RWPE2 (cell line): ENCODE results near the gene RANBP9.

ENCODE experiments used
- ATAC-seq: fragments of 200-7000 bp; cut with Tn5 transposase; 3 replicates; pipeline ENCODE4 v1.9.1; 2021; ENCODE audit warnings: low read depth
- DNase-seq: peaks from one replicate; pipeline ENCODE4 v3.0.0-alpha.2; 2020; ENCODE audit warnings: low spot score
- H3K27ac ChIP-seq: fragments of 450-650 bp; 2 replicates; pipeline ENCODE4 v1.5.1; 2017; ENCODE audit warnings: mild to moderate bottlenecking; ENCODE audit not compliant: poor library complexity, severe bottlenecking
- H3K27me3 ChIP-seq: fragments of 250-450 bp; sonication (Bioruptor Pico); 2 replicates; pipeline ENCODE4 v1.5.1; 2021; ENCODE audit warnings: mild to moderate bottlenecking, moderate library complexity; ENCODE audit not compliant: insufficient read depth, poor library complexity, severe bottlenecking
- H3K36me3 ChIP-seq: fragments of 250-450 bp; sonication (Bioruptor Pico); 2 replicates; pipeline ENCODE4 v1.5.1; 2020; ENCODE audit warnings: low read depth, mild to moderate bottlenecking, moderate library complexity
- H3K4me1 ChIP-seq: fragments of 250-450 bp; sonication (Bioruptor Pico); 2 replicates; pipeline ENCODE4 v1.5.1; 2021; ENCODE audit warnings: mild to moderate bottlenecking, moderate library complexity; ENCODE audit not compliant: insufficient read depth, poor library complexity, severe bottlenecking
- H3K4me3 ChIP-seq: fragments of 250-450 bp; sonication (Bioruptor Pico); 2 replicates; pipeline ENCODE4 v1.5.1; 2021; ENCODE audit warnings: mild to moderate bottlenecking, moderate library complexity; ENCODE audit not compliant: severe bottlenecking
- H3K9me3 ChIP-seq: fragments of 250-450 bp; sonication (Bioruptor Pico); 2 replicates; pipeline ENCODE4 v1.5.1; 2021; ENCODE audit warnings: mild to moderate bottlenecking, moderate library complexity; ENCODE audit not compliant: severe bottlenecking
- TF ChIP-seq, protein P1 (sequence below): fragments of 450-650 bp; IDR thresholded peaks from one replicate; pipeline ENCODE4 v1.5.1; 2017; ENCODE audit warnings: mild to moderate bottlenecking, moderate library complexity; ENCODE audit not compliant: poor library complexity, severe bottlenecking

RANBP9 gene

DNA sequence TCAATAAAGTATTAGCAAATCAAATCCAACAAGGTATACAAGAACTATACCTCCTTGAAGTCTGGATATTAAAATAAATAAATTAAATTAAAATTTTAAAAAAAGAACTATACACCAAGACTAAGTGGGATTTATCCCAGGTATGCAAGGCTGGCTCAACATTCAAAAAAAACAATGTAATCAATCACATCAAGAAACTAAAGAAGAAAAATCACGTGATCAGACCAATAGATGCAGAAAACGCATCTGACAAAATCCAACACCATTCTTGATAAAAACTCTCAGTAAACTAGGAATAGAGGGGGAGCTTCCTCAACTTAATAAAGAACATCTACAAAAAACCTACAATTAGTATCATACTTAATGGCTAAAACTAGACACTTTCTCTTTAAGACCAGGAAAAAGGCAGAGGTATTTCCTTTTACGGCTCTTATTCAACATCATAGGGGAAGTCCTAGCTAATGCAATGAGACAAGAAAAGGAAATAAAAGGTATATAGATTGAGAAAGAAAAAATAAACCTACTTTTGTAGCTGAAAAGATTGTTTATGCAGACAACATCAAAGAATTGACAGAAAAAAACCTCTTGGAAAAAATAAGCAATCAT is 35.0 kb downstream of the RANBP9 start:
- Histone ChIP-seq H3K4me1 (no peaks in the 10 kb centered on the region), H3K27me3 (no peaks in the 10 kb centered on the region), H3K36me3 (0 out of 2 replicates have a peak, but pooled peaks cover 6% of the 10 kb centered on the region), H3K27ac (no peak overlapping the region), H3K9me3 (peaks cover 12% of the 10 kb centered on the region), H3K4me3 (no peak overlapping the region)
- DNase-seq (no peak), ATAC-seq (no peak)
- TF ChIP-seq, protein P1, sequence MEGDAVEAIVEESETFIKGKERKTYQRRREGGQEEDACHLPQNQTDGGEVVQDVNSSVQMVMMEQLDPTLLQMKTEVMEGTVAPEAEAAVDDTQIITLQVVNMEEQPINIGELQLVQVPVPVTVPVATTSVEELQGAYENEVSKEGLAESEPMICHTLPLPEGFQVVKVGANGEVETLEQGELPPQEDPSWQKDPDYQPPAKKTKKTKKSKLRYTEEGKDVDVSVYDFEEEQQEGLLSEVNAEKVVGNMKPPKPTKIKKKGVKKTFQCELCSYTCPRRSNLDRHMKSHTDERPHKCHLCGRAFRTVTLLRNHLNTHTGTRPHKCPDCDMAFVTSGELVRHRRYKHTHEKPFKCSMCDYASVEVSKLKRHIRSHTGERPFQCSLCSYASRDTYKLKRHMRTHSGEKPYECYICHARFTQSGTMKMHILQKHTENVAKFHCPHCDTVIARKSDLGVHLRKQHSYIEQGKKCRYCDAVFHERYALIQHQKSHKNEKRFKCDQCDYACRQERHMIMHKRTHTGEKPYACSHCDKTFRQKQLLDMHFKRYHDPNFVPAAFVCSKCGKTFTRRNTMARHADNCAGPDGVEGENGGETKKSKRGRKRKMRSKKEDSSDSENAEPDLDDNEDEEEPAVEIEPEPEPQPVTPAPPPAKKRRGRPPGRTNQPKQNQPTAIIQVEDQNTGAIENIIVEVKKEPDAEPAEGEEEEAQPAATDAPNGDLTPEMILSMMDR = no peak

DNA sequence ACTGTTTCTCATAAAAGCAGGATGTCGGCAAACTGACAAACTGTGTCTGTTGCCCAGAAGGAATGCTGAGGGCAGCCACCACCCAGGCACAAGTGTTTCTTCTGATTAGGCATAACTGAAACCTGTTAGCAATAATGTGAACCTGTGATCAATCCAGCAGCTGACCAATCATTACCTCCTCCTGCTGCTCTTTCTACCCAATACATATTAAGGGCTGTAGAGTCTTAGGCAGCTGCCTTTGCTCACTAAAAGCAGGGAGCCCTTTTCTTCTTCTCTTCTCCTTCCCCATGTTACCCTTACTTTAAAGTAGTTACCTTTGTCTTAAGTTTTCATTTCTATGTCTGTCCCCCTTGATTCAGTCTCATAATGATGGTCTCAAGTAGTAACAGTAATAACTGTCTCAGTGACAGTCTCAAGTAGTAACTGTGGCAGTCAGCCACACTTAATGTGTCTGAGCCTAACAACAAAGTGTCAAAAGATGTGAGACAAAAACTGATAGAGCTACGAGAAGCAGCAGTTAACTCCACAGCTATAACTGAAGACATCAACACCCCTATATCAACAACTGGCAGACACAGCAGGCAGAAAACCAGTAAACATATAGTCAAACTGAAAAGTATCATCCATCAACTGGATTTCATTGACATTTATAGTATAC is 37.0 kb downstream of the RANBP9 start:
- Histone ChIP-seq H3K36me3 (0 out of 2 replicates have a peak, but pooled peaks cover 3% of the 10 kb centered on the region), H3K4me3 (no peak overlapping the region), H3K27ac (no peak overlapping the region), H3K27me3 (no peaks in the 10 kb centered on the region), H3K9me3 (peaks cover 10% of the 10 kb centered on the region), H3K4me1 (no peaks in the 10 kb centered on the region)
- TF ChIP-seq, protein P1 = no peak
- ATAC-seq (no peak), DNase-seq (no peak)

DNA sequence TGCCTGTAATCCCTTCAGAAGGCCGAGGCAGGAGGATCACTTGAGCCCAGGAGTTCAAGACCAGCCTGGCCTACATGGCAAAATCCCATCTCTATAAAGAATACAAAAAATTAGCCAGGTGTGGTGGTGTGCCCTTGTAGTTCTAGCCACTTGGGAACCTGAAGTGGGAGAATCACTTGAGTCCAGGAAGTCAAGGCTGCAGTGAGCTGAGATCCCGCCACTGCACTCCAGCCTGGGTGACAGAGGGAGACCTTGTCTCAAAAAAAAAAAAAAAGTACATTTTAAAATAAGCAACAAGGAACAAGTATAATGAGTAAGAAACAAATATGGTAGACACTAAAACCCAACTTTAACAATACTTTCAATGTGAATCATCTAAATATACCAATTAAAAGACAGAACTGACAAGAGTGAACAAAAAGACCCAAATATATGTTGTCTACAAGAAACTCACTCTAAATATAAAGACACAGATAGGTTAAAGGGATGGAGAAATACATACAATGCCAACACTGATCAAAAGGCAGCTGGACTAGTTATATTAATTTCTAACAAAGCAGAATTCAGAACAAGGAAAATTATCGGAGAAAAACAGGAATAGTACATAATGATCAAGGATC is 37.7 kb downstream of the RANBP9 start:
- Histone ChIP-seq H3K36me3 (0 out of 2 replicates have a peak, but pooled peaks cover 3% of the 10 kb centered on the region), H3K9me3 (peaks cover 10% of the 10 kb centered on the region), H3K4me1 (no peaks in the 10 kb centered on the region), H3K4me3 (no peak overlapping the region), H3K27me3 (no peaks in the 10 kb centered on the region), H3K27ac (no peak overlapping the region)
- DNase-seq (no peak), ATAC-seq (no peak)
- TF ChIP-seq, protein P1 = no peak

DNA sequence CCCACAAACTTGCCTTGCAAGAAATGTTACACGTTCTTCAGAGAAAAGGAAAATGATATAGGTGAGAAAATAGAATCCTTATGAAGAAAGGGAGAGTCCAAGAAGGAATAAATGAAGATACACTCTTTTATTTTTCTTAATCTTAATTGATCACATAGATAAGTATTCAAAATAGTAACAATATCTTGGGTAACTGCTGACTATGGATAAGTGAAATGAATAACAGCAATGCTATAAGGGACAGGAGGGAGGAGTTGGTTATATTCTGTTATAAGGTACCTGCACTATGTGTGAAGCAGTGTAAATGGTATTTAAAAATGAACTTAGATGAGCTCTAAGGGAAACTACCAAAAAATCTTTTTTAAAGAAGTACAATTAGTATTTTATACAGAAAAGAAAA is 38.3 kb downstream of the RANBP9 start:
- ATAC-seq = no peak
- DNase-seq = no peak
- TF ChIP-seq, protein P1 = no peak

More for the DNA sequence above, 38.3 kb downstream of the RANBP9 start:
- H3K27me3 ChIP-seq = no peaks in the 10 kb centered on the region
- H3K4me3 ChIP-seq = no peak overlapping the region
- H3K9me3 ChIP-seq = peaks cover 10% of the 10 kb centered on the region
- peaks cover 2% of the 10 kb centered on the region for H3K4me1 ChIP-seq
- H3K36me3 ChIP-seq = 0 out of 2 replicates have a peak, but pooled peaks cover 3% of the 10 kb centered on the region
- H3K27ac ChIP-seq = no peak overlapping the region
